Lung (tissue), 12 donors: ENCODE data around the gene ZNF362. TPM values are rescaled to one million over a fixed set of nuclear protein-coding genes. Genes with fewer than 3 reads are reported as not detected.

Experiments
- ATAC-seq: fragments of 200-7000 bp; cut with Tn5 transposase; one replicate; pipeline ENCODE4 v1.9.1; 2020; ENCODE audit warnings: moderate number of reproducible peaks; ENCODE audit not compliant: insufficient read depth, low FRiP score
- DNase-seq, 3 donors: peaks; one replicate each; pipeline ENCODE4 v3.0.0-alpha.2; 2013 to 2017
- H3K27ac ChIP-seq, 2 donors: one replicate each; pipeline ENCODE4 v1.5.1; 2013; ENCODE audit warnings: mild to moderate bottlenecking in 2 of 2, moderate library complexity in 2 of 2, control low read depth in 1 of 2, inconsistent platforms in 1 of 2, low read depth in 1 of 2, low read length in 1 of 2
- H3K27me3 ChIP-seq, 3 donors: one replicate each; pipeline ENCODE4 v1.5.1; 2013; ENCODE audit warnings: low read length in 2 of 3; ENCODE audit not compliant: control insufficient read depth in 3 of 3, insufficient read depth in 3 of 3
- H3K36me3 ChIP-seq, 4 donors: one replicate each; pipeline ENCODE4 v1.5.1; 2013; ENCODE audit warnings: low read length in 4 of 4, mild to moderate bottlenecking in 1 of 4, moderate library complexity in 1 of 4; ENCODE audit not compliant: control insufficient read depth in 4 of 4, insufficient read depth in 4 of 4
- H3K4me1 ChIP-seq, 5 donors: one replicate each; pipeline ENCODE4 v1.5.1; 2013; ENCODE audit warnings: low read length in 5 of 5, mild to moderate bottlenecking in 2 of 5, moderate library complexity in 1 of 5; ENCODE audit not compliant: control insufficient read depth in 5 of 5, insufficient read depth in 5 of 5
- H3K4me3 ChIP-seq: one replicate; pipeline ENCODE4 v1.5.1; 2013; ENCODE audit warnings: mild to moderate bottlenecking, control low read depth, moderate library complexity
- H3K9ac ChIP-seq, 2 donors: one replicate each; pipeline ENCODE4 v1.5.1; 2013; ENCODE audit warnings: low read length in 2 of 2, control low read depth in 1 of 2; ENCODE audit not compliant: insufficient read depth in 1 of 2
- H3K9me3 ChIP-seq, 4 donors: one replicate each; pipeline ENCODE4 v1.5.1; 2013; ENCODE audit warnings: low read length in 3 of 4, mild to moderate bottlenecking in 1 of 4, moderate library complexity in 1 of 4; ENCODE audit not compliant: control insufficient read depth in 4 of 4, insufficient read depth in 3 of 4
- WGBS, 2 donors: extraction: QIAGEN DNeasy Blood & Tissue Kit; methylation state at CpG; one replicate each; pipeline ENCODE4 v1.1.7; 2013; 5-methylcytosine and 5-hydroxymethylcytosine counted together
- polyA plus RNA-seq, 2 donors: library from polyadenylated mRNA; stranded (reverse); fragments of 200-250 nt; gene quantifications; one replicate each; pipeline ENCODE4 v1.2.1, GENCODE V29; 2013
- total RNA-seq, 2 donors: library from RNA; depleted of rRNA in 1 of 2; stranded (reverse); fragments of >200 nt in 1 of 2; gene quantifications; one replicate each; pipeline ENCODE4 v1.2.1, GENCODE V29; 2014 to 2021
- TF ChIP-seq, protein P1 (sequence below): IDR thresholded peaks from 2 replicates; pipeline ENCODE4 v1.5.1; 2012; ENCODE audit warnings: mild to moderate bottlenecking; ENCODE audit errors: control extremely low read depth, extremely low read depth
- donor health status: control.
- donor health status: control.
- donor health status: Bipolar disorder and iron deficiency.
- donor health status: healthy.
- donor health status: DM: yes; HTN: yes; CAD: no.

Gene ZNF362
- total and polyA plus RNA-seq, 4 donors, result 10.2 to 35.0 (median 16.5) TPM

DNA sequence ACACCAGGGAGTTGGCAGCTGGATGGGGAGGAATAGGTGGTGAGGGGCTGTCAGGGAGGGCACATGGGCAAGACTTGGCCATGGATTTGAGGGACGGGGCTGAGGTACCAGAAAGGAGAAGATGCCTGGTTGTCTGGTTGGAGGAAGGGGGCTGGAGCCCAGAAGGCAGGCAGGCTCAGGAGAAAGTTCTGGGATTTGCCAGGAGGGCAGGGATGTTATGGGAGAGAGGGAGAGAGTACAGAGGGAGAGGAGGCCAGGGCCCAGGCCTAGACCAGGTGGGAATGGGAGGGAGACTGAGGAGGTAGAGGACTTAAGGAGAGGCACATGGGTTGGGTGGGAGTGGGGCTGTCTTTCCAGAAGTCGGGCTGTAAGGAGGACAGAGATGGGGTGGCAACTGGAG, 60.3 kb downstream of the ZNF362 start:
- Histone ChIP-seq H3K36me3 (peaks cover 0 to 3% (median 1%) of the 10 kb centered on the region in 4 donors), H3K9ac (no peak overlapping the region), H3K4me1 (peaks cover 0 to 6% (median 0%) of the 10 kb centered on the region in 5 donors), H3K9me3 (no peaks in the 10 kb centered on the region), H3K27me3 (peaks cover 0 to 3% (median 0%) of the 10 kb centered on the region in 3 donors), H3K4me3 (no peak overlapping the region), H3K27ac (no peak overlapping the region)
- TF ChIP-seq, protein P1, sequence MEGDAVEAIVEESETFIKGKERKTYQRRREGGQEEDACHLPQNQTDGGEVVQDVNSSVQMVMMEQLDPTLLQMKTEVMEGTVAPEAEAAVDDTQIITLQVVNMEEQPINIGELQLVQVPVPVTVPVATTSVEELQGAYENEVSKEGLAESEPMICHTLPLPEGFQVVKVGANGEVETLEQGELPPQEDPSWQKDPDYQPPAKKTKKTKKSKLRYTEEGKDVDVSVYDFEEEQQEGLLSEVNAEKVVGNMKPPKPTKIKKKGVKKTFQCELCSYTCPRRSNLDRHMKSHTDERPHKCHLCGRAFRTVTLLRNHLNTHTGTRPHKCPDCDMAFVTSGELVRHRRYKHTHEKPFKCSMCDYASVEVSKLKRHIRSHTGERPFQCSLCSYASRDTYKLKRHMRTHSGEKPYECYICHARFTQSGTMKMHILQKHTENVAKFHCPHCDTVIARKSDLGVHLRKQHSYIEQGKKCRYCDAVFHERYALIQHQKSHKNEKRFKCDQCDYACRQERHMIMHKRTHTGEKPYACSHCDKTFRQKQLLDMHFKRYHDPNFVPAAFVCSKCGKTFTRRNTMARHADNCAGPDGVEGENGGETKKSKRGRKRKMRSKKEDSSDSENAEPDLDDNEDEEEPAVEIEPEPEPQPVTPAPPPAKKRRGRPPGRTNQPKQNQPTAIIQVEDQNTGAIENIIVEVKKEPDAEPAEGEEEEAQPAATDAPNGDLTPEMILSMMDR, result no peak
- DNase-seq (no peak), ATAC-seq (no peak)
- 83 to 96% methylated on average over 2 of the region's 2 CpGs for WGBS, 2 donors

DNA sequence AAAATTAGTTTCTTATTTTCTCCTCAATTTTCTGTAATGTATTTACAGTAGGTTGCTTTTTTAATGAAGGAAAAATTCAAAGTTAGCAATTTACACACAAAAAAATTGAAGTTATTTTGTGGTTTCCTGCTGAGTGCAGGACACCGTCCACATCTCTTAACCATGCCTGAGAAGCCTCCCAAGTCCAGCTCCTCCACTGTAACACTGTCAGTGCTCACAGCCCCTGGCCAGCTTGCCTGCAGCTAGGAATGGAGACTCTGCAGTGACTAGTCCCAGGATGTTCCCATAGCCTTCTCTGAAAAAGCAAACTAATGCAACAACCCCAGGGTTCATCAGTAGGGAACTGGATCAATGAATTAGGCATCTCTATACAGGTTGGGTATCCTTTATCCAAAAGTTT, 61.1 kb downstream of the ZNF362 start:
- Histone ChIP-seq H3K27me3 (peaks cover 0 to 3% (median 0%) of the 10 kb centered on the region in 3 donors), H3K4me3 (no peak overlapping the region), H3K9me3 (no peaks in the 10 kb centered on the region), H3K36me3 (peaks cover 0 to 4% (median 1%) of the 10 kb centered on the region in 4 donors), H3K9ac (no peak overlapping the region), H3K4me1 (peaks cover 0 to 4% (median 0%) of the 10 kb centered on the region in 5 donors), H3K27ac (no peak overlapping the region)
- TF ChIP-seq, protein P1, result no peak
- ATAC-seq (no peak), DNase-seq (no peak)
- 19 to 61% methylated on average over 1 of the region's 1 CpG for WGBS, 2 donors

DNA sequence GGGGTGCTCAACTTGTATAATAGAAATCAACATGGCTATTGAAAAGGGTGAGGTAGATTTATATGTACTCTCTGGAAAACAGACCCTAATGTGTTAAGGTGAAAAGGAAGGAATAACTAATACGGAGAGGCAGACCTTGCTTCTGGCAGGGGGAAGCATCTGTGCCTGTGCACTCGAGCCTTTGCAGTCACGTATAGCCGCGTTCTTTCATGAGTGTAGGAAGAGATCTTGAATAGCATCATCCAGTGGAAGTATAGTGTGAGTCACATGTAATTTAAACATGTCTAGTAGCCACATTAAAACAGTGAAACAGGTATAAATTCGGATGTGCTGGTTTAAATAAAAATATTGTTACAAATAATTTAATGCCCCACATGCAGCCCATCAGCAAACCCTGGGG, 61.7 kb downstream of the ZNF362 start:
- Histone ChIP-seq H3K9ac (no peak overlapping the region), H3K27ac (no peak overlapping the region), H3K4me3 (no peak overlapping the region), H3K4me1 (no peaks in the 10 kb centered on the region), H3K36me3 (peaks cover 1 to 7% (median 5%) of the 10 kb centered on the region in 4 donors), H3K27me3 (peaks cover 0 to 3% (median 0%) of the 10 kb centered on the region in 3 donors), H3K9me3 (no peaks in the 10 kb centered on the region)
- 53 to 70% methylated on average over 6 of the region's 6 CpGs for WGBS, 2 donors
- ATAC-seq (no peak), DNase-seq (no peak)
- TF ChIP-seq, protein P1, result no peak
